AML-193 (cell line): Measurements from ENCODE around the gene INO80B.
A peak's percentile ranks its signal among the peaks of the same experiment; 100 is the strongest.
"Not testable (repeated sequence)": the region's sequence is repeated elsewhere in the genome, so short reads cannot be mapped to it uniquely, and the experiment has no call there.

Experiments
- DNase-seq, 2 experiments: peaks; one replicate each; lab custom pipeline; 2025; lab: John Stamatoyannopoulos, UW

INO80B gene

DNA sequence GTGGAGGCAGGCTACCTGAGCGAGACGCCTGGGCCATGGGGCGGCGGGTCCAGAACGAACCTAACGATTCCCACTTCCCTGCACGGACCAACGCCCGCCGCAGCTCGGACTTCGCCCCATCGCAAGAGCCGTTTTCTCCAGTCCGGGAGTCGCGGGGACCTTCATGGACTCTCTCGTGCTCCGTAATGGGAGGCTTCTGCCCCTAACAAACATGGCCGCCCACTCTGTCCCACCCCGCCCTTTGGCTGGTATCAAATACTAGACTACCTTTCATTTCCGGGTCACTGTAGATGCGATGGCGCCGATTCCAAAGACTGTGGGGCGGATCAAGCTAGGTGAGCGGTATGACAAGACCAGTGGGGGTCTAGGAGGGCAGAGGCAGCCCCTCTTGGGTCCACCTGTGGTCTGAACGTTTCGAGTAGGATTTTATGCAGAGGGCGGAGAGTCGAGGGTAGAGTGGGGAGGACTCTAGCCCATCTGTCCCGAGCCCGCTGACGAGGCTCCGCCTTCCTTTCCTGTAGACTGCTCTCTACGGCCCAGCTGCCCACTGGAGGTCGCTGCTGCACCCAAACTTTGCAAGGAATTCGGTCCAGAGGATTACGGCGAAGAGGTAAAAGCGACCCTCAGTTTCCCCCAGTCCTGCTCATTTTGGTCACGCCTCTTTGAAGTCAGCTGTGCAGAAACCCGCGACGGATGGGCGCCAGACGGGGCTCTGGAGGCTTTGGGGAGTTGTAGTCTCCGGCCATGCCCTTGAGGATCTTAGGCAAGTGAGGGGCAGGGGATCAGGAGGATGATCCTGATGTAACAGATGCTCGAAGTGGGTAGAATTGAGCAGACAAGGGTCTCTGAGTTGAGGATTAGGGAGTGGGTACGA, 28.2 kb downstream of the INO80B start, which contains the start of the genes CCDC142 and TTC31:
CCDC142 (minus strand) TSS at position 198 of the 874 bp plus-strand sequence; CDS start at position 37, 161 bp downstream.
TTC31 (plus strand) TSS at position 281 of the 874 bp plus-strand sequence; CDS start at position 296, 15 bp downstream.
- DNase-seq: peak; percentile 92 to 95

DNA sequence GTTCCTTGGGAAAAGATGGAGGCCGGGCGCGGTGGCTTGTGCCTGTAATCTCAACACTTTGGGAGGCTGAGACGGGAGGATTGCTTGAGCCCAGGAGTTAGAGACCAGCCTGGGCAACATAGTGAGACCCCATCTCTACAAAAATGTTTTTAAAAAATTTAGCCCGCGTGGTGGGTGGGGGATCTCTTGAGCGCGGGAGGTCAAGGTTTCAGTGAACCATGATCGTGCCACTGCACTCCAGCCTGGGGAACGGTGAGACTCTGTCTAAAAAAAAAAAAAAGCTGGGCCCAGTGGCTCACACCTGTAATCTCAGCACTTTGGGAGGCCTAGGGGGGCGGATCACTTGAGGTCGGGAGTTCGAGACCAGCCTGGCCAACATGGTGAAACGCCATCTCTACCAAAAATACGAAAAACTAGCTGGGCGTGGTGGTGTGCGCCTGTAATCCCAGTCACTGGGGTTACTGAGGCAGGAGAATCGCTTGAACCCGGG, 28.8 kb downstream of the INO80B start:
- DNase-seq: not testable (repeated sequence)

GRCh38 chr2:74486141-74486540, 31.3 kb downstream of the INO80B start:
- no peak for DNase-seq

- DNase-seq: no peak
Observed at GRCh38 chr2:74488643-74489481, 34.0 kb downstream of the INO80B start.

DNA sequence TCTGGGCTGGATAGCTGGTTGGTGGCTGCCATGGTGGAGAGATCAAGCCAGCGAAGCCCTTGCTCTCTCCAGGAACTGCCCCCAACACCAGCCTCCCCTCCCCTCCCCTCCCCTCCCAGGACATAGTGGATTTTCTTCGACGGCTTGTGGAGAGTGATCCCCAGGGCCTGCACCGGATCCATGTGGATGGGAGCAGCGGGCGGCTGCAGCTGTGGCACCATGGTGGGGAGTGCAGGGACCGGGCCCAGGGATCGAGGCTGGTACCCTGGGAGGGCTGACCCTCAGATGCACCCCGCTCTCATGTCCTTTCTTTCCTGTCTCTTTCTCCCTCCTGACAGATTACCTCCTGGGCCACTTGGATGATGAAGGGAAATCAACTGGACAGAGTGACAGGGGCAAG, 35.0 kb downstream of the INO80B start:
- DNase-seq: no peak

GRCh38 chr2:74491648-74492544, 37.0 kb downstream of the INO80B start:
- no peak for DNase-seq

DNA sequence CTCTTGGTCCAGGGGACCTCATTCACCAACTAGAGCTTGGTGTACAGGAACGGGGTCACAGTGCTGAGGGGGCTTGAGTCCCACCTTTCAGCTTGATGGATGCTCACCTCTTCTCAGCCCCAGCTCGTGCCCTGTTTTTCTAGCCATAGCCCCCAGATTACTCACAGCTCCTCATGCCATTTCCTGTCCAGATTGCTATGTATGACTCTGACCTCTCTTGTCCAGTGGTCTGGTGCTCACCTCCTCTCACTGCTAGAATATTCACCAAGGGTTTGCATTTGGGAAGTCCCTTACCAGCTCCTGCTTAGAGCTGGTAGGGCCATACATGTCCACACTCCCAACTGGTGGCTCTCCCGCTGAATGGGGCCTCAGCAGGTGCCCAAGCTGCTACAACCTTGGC, 38.7 kb downstream of the INO80B start:
- DNase-seq: no peak

GRCh38 chr2:74495440-74495839, 40.6 kb downstream of the INO80B start:
- DNase-seq: no peak

- no peak for DNase-seq
Observed at GRCh38 chr2:74496997-74497776, 42.3 kb downstream of the INO80B start.

GRCh38 chr2:74497777-74498499, 43.1 kb downstream of the INO80B start:
- DNase-seq: no peak

DNA sequence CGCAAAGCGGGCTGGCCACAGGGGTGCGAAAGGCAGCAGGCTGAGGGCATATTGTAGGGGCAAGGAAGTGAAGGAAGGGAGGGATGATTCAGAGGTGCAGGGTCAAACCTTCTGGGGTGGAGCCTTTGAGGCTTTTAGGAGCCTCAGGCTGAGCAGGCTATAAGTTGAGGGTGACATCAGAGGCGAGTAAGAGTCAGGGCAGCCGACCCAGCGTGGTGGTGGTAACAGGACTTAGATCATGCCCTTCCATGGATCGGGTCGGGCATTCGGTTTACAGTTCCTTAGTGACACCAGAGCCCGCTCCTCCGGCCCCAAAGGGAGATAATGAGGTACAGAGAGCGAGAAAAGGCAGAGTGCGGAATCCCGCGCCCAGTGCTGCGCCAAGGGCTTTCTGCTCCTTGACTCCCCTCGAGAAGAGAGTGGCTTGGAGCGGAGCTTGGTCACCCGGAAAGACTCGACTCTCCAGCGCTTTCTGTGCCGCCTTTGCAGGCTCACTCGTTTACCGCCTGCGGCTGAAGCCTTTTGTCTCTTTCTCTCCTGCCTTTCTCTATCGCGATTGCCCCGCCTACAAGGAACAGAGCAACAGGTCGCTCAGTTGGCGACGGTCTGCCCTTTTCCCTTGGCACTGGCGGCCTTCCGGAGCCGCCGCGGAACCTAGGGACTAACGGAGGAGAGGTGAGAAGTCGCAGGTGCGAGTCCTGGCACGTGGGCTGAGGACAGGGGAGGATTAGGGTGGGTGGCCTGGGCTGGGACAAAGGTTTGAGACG, 43.8 kb downstream of the INO80B start:
- DNase-seq: no peak

DNA sequence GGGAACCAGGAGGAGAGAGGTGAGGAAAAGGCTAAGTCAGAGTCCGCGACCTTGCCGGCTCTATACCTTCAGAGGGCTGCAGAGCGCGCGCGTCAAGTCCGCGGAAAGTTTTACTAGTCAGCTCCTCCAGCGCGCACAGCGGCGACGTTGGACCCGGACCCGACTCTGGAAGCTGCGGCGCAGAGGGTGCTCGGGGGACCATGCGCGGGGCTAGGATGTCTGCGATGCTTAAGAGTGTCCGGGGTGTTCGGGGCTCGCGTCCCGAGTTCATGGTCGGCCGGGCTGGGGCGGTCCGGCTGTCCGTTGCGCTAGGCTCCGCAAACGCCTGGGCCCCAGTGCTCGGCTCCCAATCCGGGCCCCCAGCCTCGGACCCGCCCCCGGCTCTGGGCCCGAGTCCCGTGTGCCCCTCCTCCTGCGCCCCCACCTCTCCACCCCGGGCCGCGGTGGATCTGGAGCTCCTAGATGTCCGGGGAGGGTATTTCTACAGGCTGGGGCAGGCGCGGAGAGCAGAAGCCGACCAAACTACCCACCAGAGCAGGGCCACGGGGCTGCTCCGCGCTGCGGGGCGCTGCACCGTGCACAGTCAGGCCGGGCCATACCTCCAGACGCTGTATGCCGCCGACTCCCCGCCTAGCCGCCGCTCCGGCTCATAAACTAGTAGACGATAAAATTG, 44.5 kb downstream of the INO80B start, which contains the start of gene LBX2:
LBX2 (minus strand) TSS at position 337 of the 673 bp plus-strand sequence; CDS start at position 271, 66 bp downstream.
- no peak for DNase-seq

DNA sequence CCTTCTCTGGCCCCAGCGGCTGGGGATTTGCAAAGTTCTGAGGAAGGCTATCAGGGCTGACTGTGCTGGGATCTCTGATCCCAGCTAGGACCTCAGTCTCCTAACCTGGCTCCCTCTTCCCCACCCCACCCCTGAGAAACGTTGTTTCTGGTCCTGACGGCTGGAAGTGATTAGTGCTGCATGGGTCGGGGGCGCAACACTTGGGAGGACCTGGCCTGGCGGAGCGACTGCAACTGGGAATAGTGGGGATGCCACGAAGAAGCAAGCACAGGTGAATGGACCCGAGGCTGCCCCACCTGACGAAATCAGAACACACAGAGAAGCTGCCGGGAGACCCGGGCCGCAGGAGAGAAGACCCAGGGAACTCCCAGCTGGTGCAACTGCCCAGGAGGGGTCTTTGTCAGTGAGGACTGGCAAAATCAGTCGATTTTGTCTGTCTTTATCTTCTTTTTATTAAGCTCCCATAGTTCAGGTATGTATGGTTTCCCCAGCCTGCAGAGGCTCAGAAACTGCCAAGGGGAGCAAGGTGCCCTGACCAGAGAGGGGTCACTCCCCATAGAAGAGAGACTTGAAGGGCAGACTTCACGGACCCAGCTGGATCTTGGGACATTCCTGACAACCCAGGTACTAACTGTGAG, 45.2 kb downstream of the INO80B start:
- no peak for DNase-seq

DNA sequence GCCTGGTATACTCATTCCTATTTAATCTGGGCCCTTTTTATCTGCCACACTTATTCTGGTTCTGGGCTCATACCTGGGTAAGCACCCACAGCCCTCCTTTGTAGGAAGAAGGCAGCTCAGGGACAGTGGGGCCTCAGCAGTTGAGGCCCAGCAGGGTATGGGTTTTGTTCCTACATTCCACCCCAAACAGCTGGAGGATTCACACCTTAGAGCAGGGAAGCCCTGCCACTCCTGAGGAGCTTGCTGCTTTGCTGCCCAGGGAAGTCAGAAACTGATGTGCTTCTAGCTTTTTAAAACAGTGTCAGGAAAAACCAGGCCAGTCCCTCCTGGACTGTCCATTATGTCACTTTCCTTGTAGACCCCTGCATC, 45.7 kb downstream of the INO80B start:
- DNase-seq: no peak

DNA sequence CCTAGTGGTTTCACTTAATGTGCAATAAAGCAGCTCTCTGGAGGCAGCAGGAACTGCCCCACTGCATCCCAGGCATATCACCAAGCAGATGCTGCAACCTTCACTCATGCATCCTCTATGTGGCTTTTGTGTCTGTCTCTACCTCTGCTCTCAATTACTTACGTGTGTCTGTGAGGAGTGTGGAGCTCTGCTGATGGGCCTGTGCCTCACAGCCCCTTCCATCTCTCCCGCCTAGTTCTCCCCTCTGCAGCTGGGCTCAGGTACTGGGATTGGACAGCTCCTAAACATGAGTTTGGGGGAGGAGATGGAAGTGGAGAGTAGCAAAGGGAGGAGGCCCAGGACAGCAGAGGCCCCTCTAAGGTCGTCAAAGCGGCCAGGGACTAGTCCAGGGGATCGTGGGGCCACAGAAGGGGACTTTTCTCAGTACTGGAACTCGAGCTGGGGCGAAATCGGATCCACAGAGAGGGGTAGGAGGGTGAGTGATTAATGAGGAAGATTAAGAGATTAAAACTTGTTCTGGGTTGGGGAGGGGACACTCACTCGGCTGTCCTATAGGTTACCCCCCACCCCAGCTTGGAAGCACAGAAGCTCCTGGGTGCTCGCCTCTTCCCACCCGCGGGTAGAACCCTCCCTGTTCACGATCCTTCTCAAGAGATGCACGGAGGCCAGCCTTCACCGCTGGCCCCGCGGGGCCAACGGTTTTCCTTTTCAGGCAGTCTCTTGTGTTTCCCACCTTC, 46.6 kb downstream of the INO80B start:
- DNase-seq: no peak

DNA sequence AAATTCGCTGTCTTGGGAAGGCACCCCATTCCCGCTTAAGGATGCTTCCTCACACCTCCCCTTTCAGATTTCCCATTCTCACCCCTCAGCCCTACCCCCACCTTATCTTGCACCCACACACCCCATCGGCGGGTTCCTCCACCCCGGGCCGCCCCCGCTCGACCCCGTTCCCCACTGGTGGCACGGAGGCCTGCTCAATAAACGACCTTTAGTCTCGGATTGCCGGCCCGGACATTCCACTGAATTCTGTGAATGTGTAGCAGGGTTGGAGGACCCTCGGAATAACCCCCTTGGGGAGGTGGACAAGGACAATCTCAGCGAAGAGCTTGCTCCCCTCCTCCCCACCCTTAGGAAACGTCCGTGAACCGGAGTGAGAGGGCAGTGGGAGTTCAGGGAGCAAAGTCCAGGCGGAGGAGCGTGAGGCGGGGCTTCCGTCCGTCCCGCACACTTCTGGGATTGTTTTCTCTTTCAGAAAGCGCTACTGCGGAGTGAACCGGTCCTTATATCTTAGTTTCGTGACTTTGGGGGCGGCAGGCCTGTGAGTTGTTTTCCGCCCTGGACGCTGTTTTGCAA, 47.3 kb downstream of the INO80B start:
- no peak for DNase-seq
